SK-N-SH (cell line): Measurements from ENCODE around the gene TMOD4.

Experiments
- CTCF ChIP-seq: fragments of 200-600 bp; sonication (generic); IDR thresholded peaks from 2 replicates; pipeline ENCODE4 v1.6.1; 2017; ENCODE audit warnings: antibody characterized with exemption, mild to moderate bottlenecking, moderate library complexity
- GABPA ChIP-seq: IDR thresholded peaks from 2 replicates; pipeline ENCODE4 v1.4.0; 2012; ENCODE audit warnings: low read depth, mild to moderate bottlenecking
- PBX3 ChIP-seq: IDR thresholded peaks from 2 replicates; pipeline ENCODE4; 2012
- RFX5 ChIP-seq: IDR thresholded peaks from 2 replicates; pipeline ENCODE4 v1.6.1; 2012; ENCODE audit warnings: mild to moderate bottlenecking, improper control_type of control experiment, low read length
- USF1 ChIP-seq: IDR thresholded peaks from 2 replicates; pipeline ENCODE4 v1.4.0; 2012; ENCODE audit warnings: low read depth, borderline replicate concordance
- TF ChIP-seq, protein P1 (sequence below): IDR thresholded peaks from 2 replicates; pipeline ENCODE4 v1.4.0; 2012; ENCODE audit warnings: low read depth
- TF ChIP-seq, protein P2 (sequence below): fragments of 150-350 bp; IDR thresholded peaks from 2 replicates; pipeline ENCODE4 v1.6.1; 2017; ENCODE audit warnings: antibody characterized with exemption, low read length, low read depth, borderline replicate concordance
- TF ChIP-seq, protein P3 (sequence below): IDR thresholded peaks from 2 replicates; pipeline ENCODE4 v1.6.1; 2012; ENCODE audit warnings: mild to moderate bottlenecking, low read depth, low read length, moderate library complexity

DNA sequence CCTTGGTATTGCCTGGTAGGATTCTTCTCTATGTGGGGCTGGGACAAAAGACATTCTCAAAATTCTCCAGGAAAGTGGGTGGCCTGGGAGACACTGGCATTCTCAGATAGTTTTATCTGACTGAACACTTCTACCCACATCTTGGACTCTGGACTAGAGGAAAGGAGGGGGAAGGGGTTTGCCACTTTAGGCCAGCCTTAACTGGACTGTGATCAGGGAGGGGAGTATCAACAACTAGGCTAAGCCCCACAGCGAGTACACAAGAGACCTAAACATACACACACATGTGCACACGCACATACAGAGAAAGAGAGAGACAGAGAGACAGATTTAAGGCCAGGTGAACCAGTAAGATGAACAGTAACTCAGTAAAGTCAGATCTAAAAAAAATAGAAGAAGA, 28.1 kb downstream of the TMOD4 start:
- TF ChIP-seq, protein P1, sequence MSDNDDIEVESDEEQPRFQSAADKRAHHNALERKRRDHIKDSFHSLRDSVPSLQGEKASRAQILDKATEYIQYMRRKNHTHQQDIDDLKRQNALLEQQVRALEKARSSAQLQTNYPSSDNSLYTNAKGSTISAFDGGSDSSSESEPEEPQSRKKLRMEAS: no peak
- TF ChIP-seq GABPA (no peak), CTCF (no peak), RFX5 (no peak), USF1 (no peak), PBX3 (no peak)
- TF ChIP-seq, protein P2, sequence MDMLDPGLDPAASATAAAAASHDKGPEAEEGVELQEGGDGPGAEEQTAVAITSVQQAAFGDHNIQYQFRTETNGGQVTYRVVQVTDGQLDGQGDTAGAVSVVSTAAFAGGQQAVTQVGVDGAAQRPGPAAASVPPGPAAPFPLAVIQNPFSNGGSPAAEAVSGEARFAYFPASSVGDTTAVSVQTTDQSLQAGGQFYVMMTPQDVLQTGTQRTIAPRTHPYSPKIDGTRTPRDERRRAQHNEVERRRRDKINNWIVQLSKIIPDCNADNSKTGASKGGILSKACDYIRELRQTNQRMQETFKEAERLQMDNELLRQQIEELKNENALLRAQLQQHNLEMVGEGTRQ: no peak
- TF ChIP-seq, protein P3, sequence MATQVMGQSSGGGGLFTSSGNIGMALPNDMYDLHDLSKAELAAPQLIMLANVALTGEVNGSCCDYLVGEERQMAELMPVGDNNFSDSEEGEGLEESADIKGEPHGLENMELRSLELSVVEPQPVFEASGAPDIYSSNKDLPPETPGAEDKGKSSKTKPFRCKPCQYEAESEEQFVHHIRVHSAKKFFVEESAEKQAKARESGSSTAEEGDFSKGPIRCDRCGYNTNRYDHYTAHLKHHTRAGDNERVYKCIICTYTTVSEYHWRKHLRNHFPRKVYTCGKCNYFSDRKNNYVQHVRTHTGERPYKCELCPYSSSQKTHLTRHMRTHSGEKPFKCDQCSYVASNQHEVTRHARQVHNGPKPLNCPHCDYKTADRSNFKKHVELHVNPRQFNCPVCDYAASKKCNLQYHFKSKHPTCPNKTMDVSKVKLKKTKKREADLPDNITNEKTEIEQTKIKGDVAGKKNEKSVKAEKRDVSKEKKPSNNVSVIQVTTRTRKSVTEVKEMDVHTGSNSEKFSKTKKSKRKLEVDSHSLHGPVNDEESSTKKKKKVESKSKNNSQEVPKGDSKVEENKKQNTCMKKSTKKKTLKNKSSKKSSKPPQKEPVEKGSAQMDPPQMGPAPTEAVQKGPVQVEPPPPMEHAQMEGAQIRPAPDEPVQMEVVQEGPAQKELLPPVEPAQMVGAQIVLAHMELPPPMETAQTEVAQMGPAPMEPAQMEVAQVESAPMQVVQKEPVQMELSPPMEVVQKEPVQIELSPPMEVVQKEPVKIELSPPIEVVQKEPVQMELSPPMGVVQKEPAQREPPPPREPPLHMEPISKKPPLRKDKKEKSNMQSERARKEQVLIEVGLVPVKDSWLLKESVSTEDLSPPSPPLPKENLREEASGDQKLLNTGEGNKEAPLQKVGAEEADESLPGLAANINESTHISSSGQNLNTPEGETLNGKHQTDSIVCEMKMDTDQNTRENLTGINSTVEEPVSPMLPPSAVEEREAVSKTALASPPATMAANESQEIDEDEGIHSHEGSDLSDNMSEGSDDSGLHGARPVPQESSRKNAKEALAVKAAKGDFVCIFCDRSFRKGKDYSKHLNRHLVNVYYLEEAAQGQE: no peak
